Suprapubic skin (tissue), 4 donors: ENCODE measurements around the gene TNNI3K.

Experiments used
- CTCF ChIP-seq, 2 donors: fragments of 200-600 bp in 1 of 2; fragments of 450-650 bp in 1 of 2; sonication (generic) in 1 of 2; IDR thresholded peaks; one replicate each; pipeline ENCODE4 v1.5.1; 2016 to 2019; ENCODE audit warnings: antibody characterized with exemption in 2 of 2, mild to moderate bottlenecking in 1 of 2, moderate library complexity in 1 of 2
- EP300 ChIP-seq: sonication (generic); formaldehyde crosslinking; IDR thresholded peaks from one replicate; pipeline ENCODE4 v1.6.1; 2017; ENCODE audit warnings: antibody characterized with exemption
- POLR2A ChIP-seq, 2 donors: fragments of 450-650 bp; IDR thresholded peaks; one replicate each; pipeline ENCODE4 v1.6.1; 2017; ENCODE audit warnings: antibody characterized with exemption in 2 of 2, mild to moderate bottlenecking in 2 of 2, moderate library complexity in 2 of 2
- POLR2AphosphoS5 ChIP-seq, 3 donors: sonication (generic); formaldehyde crosslinking; IDR thresholded peaks; one replicate each; pipeline ENCODE4 v1.6.1; 2017; ENCODE audit warnings: antibody characterized with exemption in 3 of 3

GRCh38 chr1:74485622-74486021, 250.4 kb downstream of the TNNI3K start:
- no peak for TF ChIP-seq CTCF (IDR thresholded peaks at IDR 0.05)
- no peak for TF ChIP-seq POLR2A (IDR thresholded peaks at IDR 0.05)
- no peak for TF ChIP-seq POLR2AphosphoS5 (IDR thresholded peaks at IDR 0.05)
- no peak for TF ChIP-seq EP300
